Measurements from ENCODE around the gene ZCCHC14.

Gene ZCCHC14

DNA sequence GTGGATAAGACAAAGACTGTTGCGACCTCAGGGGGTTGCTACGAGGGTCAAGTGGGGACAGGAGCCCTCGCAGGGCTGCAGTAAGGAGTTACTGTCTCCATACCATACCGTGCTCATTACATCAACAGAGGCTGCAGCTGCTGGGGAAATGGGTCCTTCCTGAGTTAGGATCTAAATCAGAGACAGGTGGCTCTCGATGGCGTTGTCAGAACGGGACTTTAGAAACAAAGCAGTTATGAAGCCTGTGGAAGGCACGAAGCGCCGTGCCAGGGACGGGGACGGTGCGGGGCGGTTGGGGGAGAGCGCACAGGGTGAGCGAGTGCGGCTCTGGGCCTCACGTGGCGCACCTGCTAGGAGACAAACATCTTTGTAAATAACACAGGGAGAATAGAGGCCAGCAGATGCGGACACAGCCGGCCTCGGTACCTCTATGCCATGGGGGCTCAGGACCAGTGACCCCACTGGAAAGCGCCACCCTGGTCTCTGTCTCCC lies 34.4 kb downstream of the ZCCHC14 start:
- no peaks in the 10 kb centered on the region for H3K79me2 ChIP-seq (ENCODE audit: control insufficient read depth, low read length)
- no peaks in the 10 kb centered on the region for H4K20me1 ChIP-seq (ENCODE audit: control insufficient read depth, insufficient read depth, low read depth, low read length)

DNA sequence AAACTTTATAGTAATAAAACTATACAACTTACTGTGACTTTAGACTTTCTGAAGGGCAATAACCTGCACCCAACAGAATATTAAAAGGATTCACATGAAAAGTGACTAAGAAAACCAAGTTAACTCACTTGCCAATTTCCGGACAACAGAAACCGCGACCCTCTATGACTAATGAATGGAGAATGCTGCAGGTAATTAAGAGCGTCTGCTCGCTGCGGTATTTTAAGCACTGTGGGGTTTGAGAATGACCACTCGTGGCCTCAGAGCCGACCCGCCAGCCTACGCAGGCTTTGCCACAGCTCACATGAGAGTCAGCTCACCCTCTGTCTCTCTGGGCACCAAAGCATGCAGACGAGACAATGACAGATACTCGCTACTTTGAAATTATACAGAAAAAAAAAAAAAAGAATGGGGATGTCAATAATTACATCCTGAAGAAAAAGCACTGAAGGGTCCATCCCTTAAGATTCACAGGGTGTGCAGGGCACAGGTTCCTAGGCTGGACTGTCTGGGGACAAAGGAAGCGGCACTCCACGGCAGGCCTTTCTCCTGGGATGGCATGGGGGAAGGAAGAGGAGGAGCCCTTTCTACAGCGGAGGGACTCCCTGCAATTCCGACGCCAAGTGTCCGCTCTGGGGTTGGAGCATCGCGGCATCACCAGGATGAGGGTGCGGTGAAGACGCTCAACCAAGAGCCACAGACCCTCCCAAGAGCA lies 35.0 kb downstream of the ZCCHC14 start:
- Histone ChIP-seq H3F3A (ENCODE audit: control insufficient read depth, insufficient read depth) (no peaks in the 10 kb centered on the region), H3K4me3 (ENCODE audit: low read length) (no peak overlapping the region), H3K27ac (ENCODE audit: low read depth, low read length) (no peak overlapping the region), H3K4me2 (ENCODE audit: low read length) (no peak overlapping the region), H3K9me2 (replicated peaks; ENCODE audit: control insufficient read depth, low read length) (no peaks in the 10 kb centered on the region), H3K27me3 (ENCODE audit: control insufficient read depth, low read length) (no peaks in the 10 kb centered on the region; the same call in 1 of the 2 replicates), H4K20me1 (ENCODE audit: control insufficient read depth, insufficient read depth, low read depth, low read length) (no peaks in the 10 kb centered on the region), H3K4me1 (ENCODE audit: control insufficient read depth, low read length) (peaks cover 6% of the 10 kb centered on the region), H3K9me3 (ENCODE audit: control insufficient read depth, insufficient read depth, low read length) (no peaks in the 10 kb centered on the region), H3K79me2 (ENCODE audit: control insufficient read depth, low read length) (no peaks in the 10 kb centered on the region), H3K36me3 (ENCODE audit: control insufficient read depth, low read length) (no peaks in the 10 kb centered on the region)
- TF ChIP-seq EZH2phosphoT487 (IDR thresholded peaks at IDR 0.05; ENCODE audit: borderline replicate concordance, low read length) = no peak

More for the DNA sequence above, 34.4 kb downstream of the ZCCHC14 start:
- H3K9me3 ChIP-seq (ENCODE audit: control insufficient read depth, insufficient read depth, low read length) = no peaks in the 10 kb centered on the region
- TF ChIP-seq EZH2phosphoT487 (IDR thresholded peaks at IDR 0.05; ENCODE audit: borderline replicate concordance, low read length) = no peak
- TF ChIP-seq, protein P1, sequence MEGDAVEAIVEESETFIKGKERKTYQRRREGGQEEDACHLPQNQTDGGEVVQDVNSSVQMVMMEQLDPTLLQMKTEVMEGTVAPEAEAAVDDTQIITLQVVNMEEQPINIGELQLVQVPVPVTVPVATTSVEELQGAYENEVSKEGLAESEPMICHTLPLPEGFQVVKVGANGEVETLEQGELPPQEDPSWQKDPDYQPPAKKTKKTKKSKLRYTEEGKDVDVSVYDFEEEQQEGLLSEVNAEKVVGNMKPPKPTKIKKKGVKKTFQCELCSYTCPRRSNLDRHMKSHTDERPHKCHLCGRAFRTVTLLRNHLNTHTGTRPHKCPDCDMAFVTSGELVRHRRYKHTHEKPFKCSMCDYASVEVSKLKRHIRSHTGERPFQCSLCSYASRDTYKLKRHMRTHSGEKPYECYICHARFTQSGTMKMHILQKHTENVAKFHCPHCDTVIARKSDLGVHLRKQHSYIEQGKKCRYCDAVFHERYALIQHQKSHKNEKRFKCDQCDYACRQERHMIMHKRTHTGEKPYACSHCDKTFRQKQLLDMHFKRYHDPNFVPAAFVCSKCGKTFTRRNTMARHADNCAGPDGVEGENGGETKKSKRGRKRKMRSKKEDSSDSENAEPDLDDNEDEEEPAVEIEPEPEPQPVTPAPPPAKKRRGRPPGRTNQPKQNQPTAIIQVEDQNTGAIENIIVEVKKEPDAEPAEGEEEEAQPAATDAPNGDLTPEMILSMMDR (IDR thresholded peaks at IDR 0.05; ENCODE audit: low read depth, low read length, poor library complexity, severe bottlenecking) = no peak
- no peaks in the 10 kb centered on the region; the same call in 1 of the 2 replicates for H3K27me3 ChIP-seq (ENCODE audit: control insufficient read depth, low read length)
- no peak overlapping the region for H3K4me3 ChIP-seq (ENCODE audit: low read length)
- no peaks in the 10 kb centered on the region for H3K9me2 ChIP-seq (replicated peaks; ENCODE audit: control insufficient read depth, low read length)
- H3K36me3 ChIP-seq (ENCODE audit: control insufficient read depth, low read length) = no peaks in the 10 kb centered on the region
- H3K4me2 ChIP-seq (ENCODE audit: low read length) = no peak overlapping the region
- peaks cover 6% of the 10 kb centered on the region for H3K4me1 ChIP-seq (ENCODE audit: control insufficient read depth, low read length)
- H3F3A ChIP-seq (ENCODE audit: control insufficient read depth, insufficient read depth) = no peaks in the 10 kb centered on the region
- no peak overlapping the region for H3K27ac ChIP-seq (ENCODE audit: low read depth, low read length)

DNA sequence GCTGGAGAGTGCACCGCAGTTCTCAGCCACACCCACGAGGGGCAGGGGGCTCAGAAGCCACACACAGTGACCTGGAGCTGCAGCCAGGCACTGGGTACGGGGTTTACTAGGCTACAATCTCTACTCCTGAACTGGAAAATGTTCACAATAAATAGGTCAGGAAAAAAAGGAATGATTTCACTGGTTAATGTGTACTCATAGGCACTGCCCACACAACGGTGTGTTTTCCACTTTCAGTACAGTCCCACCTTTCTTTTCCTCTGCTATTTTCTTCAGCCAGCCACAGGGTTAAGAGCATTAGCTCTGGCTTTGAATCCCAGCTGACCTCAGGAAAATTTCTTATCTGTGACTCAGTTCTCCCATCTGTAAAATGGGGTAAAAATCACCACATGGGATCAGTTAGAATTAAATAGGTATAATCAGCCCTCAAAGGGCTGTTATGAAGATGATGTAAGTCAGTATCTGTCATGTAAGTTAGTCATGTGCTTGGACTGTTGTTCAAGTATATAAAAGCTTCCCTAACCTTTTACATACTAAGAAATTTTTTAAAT lies 35.7 kb downstream of the ZCCHC14 start:
- Histone ChIP-seq H3K9me2 (replicated peaks; ENCODE audit: control insufficient read depth, low read length) (no peaks in the 10 kb centered on the region), H3K4me3 (ENCODE audit: low read length) (no peak overlapping the region), H3K9me3 (ENCODE audit: control insufficient read depth, insufficient read depth, low read length) (no peaks in the 10 kb centered on the region), H3K36me3 (ENCODE audit: control insufficient read depth, low read length) (no peaks in the 10 kb centered on the region), H3K4me2 (ENCODE audit: low read length) (no peak overlapping the region), H3F3A (ENCODE audit: control insufficient read depth, insufficient read depth) (no peaks in the 10 kb centered on the region), H3K27me3 (ENCODE audit: control insufficient read depth, low read length) (no peaks in the 10 kb centered on the region; the same call in 1 of the 2 replicates), H3K27ac (ENCODE audit: low read depth, low read length) (no peak overlapping the region), H3K4me1 (ENCODE audit: control insufficient read depth, low read length) (peaks cover 6% of the 10 kb centered on the region), H4K20me1 (ENCODE audit: control insufficient read depth, insufficient read depth, low read depth, low read length) (no peaks in the 10 kb centered on the region), H3K79me2 (ENCODE audit: control insufficient read depth, low read length) (no peaks in the 10 kb centered on the region)
- TF ChIP-seq EZH2phosphoT487 (IDR thresholded peaks at IDR 0.05; ENCODE audit: borderline replicate concordance, low read length) = no peak
- TF ChIP-seq, protein P1 (IDR thresholded peaks at IDR 0.05; ENCODE audit: low read depth, low read length, poor library complexity, severe bottlenecking) = no peak

DNA sequence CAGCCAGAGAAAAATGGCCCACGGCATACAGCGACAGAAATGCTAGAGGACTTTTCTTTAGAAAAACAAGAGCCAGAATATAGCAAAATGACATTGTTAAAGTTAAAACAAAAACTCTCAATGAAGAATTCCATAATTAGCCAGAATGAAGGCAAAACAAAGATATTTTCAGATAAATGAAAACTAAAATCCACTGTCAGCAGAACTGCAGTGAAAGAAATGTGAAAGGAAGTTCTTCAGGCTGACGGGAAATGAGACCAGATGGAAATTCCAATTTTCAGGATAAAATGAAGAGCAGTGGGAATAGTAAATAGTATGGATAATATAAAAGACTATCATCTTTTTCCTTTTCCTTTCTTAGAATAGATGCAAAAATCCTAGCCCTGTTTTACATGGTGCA lies 38.4 kb downstream of the ZCCHC14 start:
- Histone ChIP-seq H3K27me3 (ENCODE audit: control insufficient read depth, low read length) (no peaks in the 10 kb centered on the region; the same call in 1 of the 2 replicates), H3K79me2 (ENCODE audit: control insufficient read depth, low read length) (no peaks in the 10 kb centered on the region), H3K27ac (ENCODE audit: low read depth, low read length) (no peak overlapping the region), H3F3A (ENCODE audit: control insufficient read depth, insufficient read depth) (no peaks in the 10 kb centered on the region), H3K4me1 (ENCODE audit: control insufficient read depth, low read length) (no peaks in the 10 kb centered on the region), H3K4me3 (ENCODE audit: low read length) (no peak overlapping the region), H4K20me1 (ENCODE audit: control insufficient read depth, insufficient read depth, low read depth, low read length) (no peaks in the 10 kb centered on the region), H3K36me3 (ENCODE audit: control insufficient read depth, low read length) (no peaks in the 10 kb centered on the region), H3K9me2 (replicated peaks; ENCODE audit: control insufficient read depth, low read length) (no peaks in the 10 kb centered on the region), H3K4me2 (ENCODE audit: low read length) (no peak overlapping the region), H3K9me3 (ENCODE audit: control insufficient read depth, insufficient read depth, low read length) (no peaks in the 10 kb centered on the region)
- TF ChIP-seq, protein P1 (IDR thresholded peaks at IDR 0.05; ENCODE audit: low read depth, low read length, poor library complexity, severe bottlenecking) = no peak
- no peak for TF ChIP-seq EZH2phosphoT487 (IDR thresholded peaks at IDR 0.05; ENCODE audit: borderline replicate concordance, low read length)

Measured in DOHH2 (cell line).